HCT116 (cell line): ENCODE results near the gene MFSD1.

ENCODE experiments used
- CTCF ChIP-seq, 3 experiments: fragments of 200-600 bp in 1 of 3; sonication (generic) in 1 of 3; IDR thresholded peaks in 2 of 3; conservative IDR thresholded peaks in 1 of 3; 2 replicates each; pipeline ENCODE4 v1.5.1; 2012 to 2017; ENCODE audit warnings: low read depth in 2 of 3, low read length in 2 of 3, antibody characterized with exemption in 1 of 3, borderline replicate concordance in 1 of 3, control low read depth in 1 of 3, mild to moderate bottlenecking in 1 of 3, mixed read lengths in 1 of 3, mixed run types in 1 of 3, moderate library complexity in 1 of 3; ENCODE audit not compliant: insufficient read depth in 1 of 3
- EZH2 ChIP-seq: fragments of 200-600 bp; sonication (generic); IDR thresholded peaks from 2 replicates; pipeline ENCODE4 v1.6.1; 2017; ENCODE audit warnings: antibody characterized with exemption, mixed run types
- EZH2phosphoT487 ChIP-seq: fragments of 200-600 bp; IDR thresholded peaks from 2 replicates; pipeline ENCODE4 v1.6.1; 2018; ENCODE audit warnings: antibody characterized with exemption, borderline replicate concordance
- POLR2A ChIP-seq: IDR thresholded peaks from 2 replicates; pipeline ENCODE4 v1.7.0; 2011; ENCODE audit warnings: borderline replicate concordance; ENCODE audit not compliant: insufficient read depth, insufficient read length; ENCODE audit errors: extremely low read depth
- YY1 ChIP-seq: IDR thresholded peaks from 2 replicates; pipeline ENCODE4 v1.6.1; 2011; ENCODE audit warnings: low read length, low read depth, moderate library complexity, mild to moderate bottlenecking; ENCODE audit not compliant: insufficient replicate concordance; ENCODE audit errors: extremely low read depth
- ZNF274 ChIP-seq: fragments of 200-500 bp; sonication (Bioruptor generic); IDR thresholded peaks from 2 replicates; pipeline ENCODE4 v1.6.1; 2014; ENCODE audit warnings: mild to moderate bottlenecking, low read depth, low read length, inconsistent platforms

- TF ChIP-seq EZH2, result no peak
- no peak for TF ChIP-seq CTCF (IDR thresholded peaks at IDR 0.05 in 2 of 3, conservative IDR thresholded peaks at IDR 0.05 in 1 of 3; ENCODE audit: borderline replicate concordance in 1 of 3, insufficient read depth in 1 of 3, low read depth in 2 of 3, low read length in 2 of 3)
- no peak for TF ChIP-seq YY1
- no peak for TF ChIP-seq POLR2A
- no peak for TF ChIP-seq ZNF274
- TF ChIP-seq EZH2phosphoT487, result no peak
Observed at GRCh38 chr3:158768881-158769543, 32.8 kb upstream of the MFSD1 start.
